ENCODE measurements around the gene DIDO1. TPM values are rescaled to one million over a fixed set of nuclear protein-coding genes. Genes with fewer than 3 reads are reported as not detected.

DIDO1 gene
- total and polyA plus RNA-seq, 2 of the 13 experiments (the other 11 are each of a cell fraction or from before 2014, with no cell fraction given) = 75.0 to 75.1 TPM

DNA sequence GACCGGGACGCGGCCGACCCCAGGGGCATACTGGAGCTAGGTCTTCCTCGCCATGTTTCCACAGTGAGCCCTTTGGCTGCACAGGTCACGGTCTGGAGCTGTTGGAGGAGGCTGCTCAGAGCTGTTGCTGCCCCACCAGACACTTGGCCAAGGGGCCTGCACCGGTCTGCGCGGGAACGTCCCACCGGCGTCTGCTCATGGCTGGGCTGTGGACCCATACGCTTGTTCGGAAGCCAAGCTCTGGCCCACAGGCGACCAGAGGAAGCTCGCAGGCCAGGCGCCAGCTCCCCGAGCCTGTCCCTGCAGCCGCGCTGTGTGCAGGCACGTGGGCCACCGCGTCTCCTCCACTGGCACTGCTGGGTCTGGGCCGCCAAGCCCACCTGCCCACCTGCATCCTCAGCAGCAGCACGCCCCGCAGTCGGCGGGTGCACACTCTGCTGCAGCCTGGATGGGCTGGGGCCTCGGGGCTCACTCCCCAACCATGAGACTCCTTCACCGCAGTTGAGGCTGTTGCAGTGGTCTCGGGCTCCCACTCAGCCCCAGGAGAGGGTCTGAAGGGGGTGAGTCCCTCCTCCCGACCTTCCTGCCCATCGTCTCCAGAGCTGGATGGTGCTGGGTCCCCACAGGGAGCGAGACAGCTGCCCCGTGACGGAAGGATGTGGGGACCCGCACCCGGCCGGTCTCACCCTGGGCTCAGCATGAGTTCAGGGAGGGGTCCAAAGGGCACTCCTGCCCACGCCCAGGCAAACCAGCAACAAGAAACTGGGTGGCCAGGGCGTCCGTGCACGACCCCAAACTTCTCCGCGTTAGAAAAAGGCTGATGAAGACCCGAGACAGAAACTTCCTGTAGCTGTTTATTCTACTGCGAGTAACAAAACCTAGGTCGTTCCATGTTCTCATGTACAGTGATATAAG is 49.1 kb downstream of the DIDO1 start (continued):
- TF ChIP-seq, protein P1, sequence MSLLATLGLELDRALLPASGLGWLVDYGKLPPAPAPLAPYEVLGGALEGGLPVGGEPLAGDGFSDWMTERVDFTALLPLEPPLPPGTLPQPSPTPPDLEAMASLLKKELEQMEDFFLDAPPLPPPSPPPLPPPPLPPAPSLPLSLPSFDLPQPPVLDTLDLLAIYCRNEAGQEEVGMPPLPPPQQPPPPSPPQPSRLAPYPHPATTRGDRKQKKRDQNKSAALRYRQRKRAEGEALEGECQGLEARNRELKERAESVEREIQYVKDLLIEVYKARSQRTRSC (CRISPR knock-in tag; IDR thresholded peaks at IDR 0.05; ENCODE audit: low read depth) = no peak
- peak; percentile 74 for TF ChIP-seq IKZF4 (CRISPR knock-in tag; IDR thresholded peaks at IDR 0.05; ENCODE audit: borderline replicate concordance, low read depth, not compliant biosample characterization)
- TF ChIP-seq SETDB1 (CRISPR knock-in tag; IDR thresholded peaks at IDR 0.05; ENCODE audit: borderline replicate concordance) = no peak
- TF ChIP-seq, protein P2, sequence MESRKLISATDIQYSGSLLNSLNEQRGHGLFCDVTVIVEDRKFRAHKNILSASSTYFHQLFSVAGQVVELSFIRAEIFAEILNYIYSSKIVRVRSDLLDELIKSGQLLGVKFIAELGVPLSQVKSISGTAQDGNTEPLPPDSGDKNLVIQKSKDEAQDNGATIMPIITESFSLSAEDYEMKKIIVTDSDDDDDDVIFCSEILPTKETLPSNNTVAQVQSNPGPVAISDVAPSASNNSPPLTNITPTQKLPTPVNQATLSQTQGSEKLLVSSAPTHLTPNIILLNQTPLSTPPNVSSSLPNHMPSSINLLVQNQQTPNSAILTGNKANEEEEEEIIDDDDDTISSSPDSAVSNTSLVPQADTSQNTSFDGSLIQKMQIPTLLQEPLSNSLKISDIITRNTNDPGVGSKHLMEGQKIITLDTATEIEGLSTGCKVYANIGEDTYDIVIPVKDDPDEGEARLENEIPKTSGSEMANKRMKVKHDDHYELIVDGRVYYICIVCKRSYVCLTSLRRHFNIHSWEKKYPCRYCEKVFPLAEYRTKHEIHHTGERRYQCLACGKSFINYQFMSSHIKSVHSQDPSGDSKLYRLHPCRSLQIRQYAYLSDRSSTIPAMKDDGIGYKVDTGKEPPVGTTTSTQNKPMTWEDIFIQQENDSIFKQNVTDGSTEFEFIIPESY (CRISPR knock-in tag; IDR thresholded peaks at IDR 0.05) = peak; percentile 89
- no peak for TF ChIP-seq ZBTB3 (CRISPR knock-in tag; IDR thresholded peaks at IDR 0.05; ENCODE audit: borderline replicate concordance, low read depth)
- peak; percentile 82; the same call in 1 of the 2 replicates for TF ChIP-seq ZBTB20 (CRISPR knock-in tag; IDR thresholded peaks at IDR 0.05; ENCODE audit: borderline replicate concordance, low read depth)
- no peak for TF ChIP-seq MAFK (conservative IDR thresholded peaks at IDR 0.05 in 1 of 2, IDR thresholded peaks at IDR 0.05 in 1 of 2; ENCODE audit: low read length in 2 of 2)
- no peak for TF ChIP-seq MED1 (CRISPR knock-in tag; IDR thresholded peaks at IDR 0.05)
- TF ChIP-seq KDM4B (CRISPR knock-in tag; IDR thresholded peaks at IDR 0.05) = no peak
- TF ChIP-seq, protein P3, sequence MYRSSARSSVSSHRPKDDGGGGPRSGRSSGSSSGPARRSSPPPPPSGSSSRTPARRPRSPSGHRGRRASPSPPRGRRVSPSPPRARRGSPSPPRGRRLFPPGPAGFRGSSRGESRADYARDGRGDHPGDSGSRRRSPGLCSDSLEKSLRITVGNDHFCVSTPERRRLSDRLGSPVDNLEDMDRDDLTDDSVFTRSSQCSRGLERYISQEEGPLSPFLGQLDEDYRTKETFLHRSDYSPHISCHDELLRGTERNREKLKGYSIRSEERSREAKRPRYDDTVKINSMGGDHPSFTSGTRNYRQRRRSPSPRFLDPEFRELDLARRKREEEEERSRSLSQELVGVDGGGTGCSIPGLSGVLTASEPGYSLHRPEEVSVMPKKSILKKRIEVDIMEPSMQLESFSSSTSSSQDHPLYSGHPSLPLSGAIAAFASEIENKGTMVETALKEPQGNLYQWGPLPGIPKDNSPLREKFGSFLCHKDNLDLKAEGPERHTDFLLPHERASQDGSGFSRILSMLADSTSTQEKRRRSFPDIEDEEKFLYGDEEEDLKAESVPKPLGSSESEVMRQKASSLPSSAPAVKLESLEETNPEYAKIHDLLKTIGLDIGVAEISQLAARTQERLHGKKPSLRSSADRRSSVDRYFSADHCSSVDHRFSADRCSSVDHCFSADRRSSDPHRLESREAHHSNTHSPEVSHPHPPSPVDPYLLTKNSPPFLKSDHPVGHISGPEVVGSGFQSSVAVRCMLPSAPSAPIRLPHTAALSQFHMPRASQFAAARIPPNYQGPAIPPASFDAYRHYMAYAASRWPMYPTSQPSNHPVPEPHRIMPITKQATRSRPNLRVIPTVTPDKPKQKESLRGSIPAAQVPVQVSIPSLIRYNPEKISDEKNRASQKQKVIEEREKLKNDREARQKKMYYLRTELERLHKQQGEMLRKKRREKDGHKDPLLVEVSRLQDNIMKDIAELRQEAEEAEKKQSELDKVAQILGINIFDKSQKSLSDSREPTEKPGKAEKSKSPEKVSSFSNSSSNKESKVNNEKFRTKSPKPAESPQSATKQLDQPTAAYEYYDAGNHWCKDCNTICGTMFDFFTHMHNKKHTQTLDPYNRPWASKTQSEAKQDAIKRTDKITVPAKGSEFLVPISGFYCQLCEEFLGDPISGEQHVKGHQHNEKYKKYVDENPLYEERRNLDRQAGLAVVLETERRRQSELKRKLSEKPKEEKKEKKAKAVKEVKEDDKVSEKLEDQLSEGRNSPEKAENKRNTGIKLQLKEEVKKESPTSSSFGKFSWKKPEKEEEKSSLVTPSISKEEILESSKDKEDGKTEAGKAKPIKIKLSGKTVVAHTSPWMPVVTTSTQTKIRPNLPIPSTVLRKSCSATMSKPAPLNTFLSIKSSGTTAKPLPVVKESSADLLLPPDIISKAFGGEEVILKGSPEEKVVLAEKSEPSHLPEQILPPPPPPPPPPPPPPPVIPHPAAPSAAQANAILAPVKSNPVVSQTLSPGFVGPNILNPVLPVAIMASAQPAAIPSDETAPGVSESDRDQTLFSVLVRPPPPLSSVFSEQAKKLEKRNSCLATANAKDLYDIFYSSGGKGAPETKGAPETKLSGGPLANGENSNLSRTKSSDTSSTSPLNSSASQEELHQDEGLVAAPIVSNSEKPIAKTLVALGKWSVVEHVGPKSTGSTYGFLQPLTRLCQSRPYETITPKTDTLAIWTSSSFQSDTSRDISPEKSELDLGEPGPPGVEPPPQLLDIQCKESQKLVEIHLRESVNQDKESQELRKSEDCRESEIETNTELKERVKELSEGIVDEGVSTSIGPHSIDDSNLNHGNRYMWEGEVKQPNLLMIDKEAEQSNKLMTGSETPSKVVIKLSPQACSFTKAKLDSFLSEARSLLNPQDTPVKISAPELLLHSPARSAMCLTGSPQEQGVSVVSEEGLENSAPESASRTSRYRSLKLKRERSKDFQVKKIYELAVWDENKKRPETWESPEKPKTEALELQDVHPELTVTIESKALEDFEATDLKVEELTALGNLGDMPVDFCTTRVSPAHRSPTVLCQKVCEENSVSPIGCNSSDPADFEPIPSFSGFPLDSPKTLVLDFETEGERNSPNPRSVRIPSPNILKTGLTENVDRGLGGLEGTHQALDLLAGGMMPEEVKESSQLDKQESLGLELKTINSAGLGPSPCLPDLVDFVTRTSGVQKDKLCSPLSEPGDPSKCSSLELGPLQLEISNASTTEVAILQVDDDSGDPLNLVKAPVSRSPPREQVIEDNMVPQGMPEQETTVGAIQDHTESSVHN (CRISPR knock-in tag; IDR thresholded peaks at IDR 0.05) = no peak
- TF ChIP-seq NKX3-1 (CRISPR knock-in tag; IDR thresholded peaks at IDR 0.05) = no peak
- TF ChIP-seq, protein P4, sequence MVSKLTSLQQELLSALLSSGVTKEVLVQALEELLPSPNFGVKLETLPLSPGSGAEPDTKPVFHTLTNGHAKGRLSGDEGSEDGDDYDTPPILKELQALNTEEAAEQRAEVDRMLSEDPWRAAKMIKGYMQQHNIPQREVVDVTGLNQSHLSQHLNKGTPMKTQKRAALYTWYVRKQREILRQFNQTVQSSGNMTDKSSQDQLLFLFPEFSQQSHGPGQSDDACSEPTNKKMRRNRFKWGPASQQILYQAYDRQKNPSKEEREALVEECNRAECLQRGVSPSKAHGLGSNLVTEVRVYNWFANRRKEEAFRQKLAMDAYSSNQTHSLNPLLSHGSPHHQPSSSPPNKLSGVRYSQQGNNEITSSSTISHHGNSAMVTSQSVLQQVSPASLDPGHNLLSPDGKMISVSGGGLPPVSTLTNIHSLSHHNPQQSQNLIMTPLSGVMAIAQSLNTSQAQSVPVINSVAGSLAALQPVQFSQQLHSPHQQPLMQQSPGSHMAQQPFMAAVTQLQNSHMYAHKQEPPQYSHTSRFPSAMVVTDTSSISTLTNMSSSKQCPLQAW (CRISPR knock-in tag; IDR thresholded peaks at IDR 0.05) = no peak
- no peak for TF ChIP-seq KMT2B (CRISPR knock-in tag; IDR thresholded peaks at IDR 0.05)
- no peak for TF ChIP-seq JUN (CRISPR knock-in tag; IDR thresholded peaks at IDR 0.05)
- TF ChIP-seq PAF1 (CRISPR knock-in tag; IDR thresholded peaks at IDR 0.05) = no peak
- TF ChIP-seq IKZF1 (IDR thresholded peaks at IDR 0.05) = no peak

Data from HepG2 (cell line).